Mucosa of descending colon (tissue), 3 donors: ENCODE results near the gene ZSWIM3. TPM values are rescaled to one million over a fixed set of nuclear protein-coding genes. Genes with fewer than 3 reads are reported as not detected.
A peak's percentile ranks its signal among the peaks of the same experiment; 100 is the strongest.
"Not testable (repeated sequence)": the region's sequence is repeated elsewhere in the genome, so short reads cannot be mapped to it uniquely, and the experiment has no call there.

ENCODE experiments used
- ATAC-seq: fragments of 200-7000 bp; cut with Tn5 transposase; one replicate; pipeline ENCODE4 v1.9.1; 2020; ENCODE audit warnings: mild to moderate bottlenecking, moderate library complexity
- DNase-seq, 3 donors: peaks; one replicate each; pipeline ENCODE4 v3.0.0-alpha.2; 2020
- H3K36me3 ChIP-seq: fragments of 200-600 bp; one replicate; pipeline ENCODE4 v1.8.0; 2021; ENCODE audit warnings: low read depth, mild to moderate bottlenecking
- H3K4me1 ChIP-seq: fragments of 200-600 bp; one replicate; pipeline ENCODE4 v1.8.0; 2021; ENCODE audit warnings: low read depth, mild to moderate bottlenecking
- H3K4me3 ChIP-seq: fragments of 200-600 bp; one replicate; pipeline ENCODE4 v1.8.0; 2021; ENCODE audit warnings: mild to moderate bottlenecking
- H3K9me3 ChIP-seq: fragments of 200-600 bp; one replicate; pipeline ENCODE4 v1.8.0; 2021; ENCODE audit warnings: mild to moderate bottlenecking
- intact Hi-C, 2 donors: fragments of 100-400 bp; cut with DNase I in 1 of 2; cut with micrococcal nuclease in 1 of 2; formaldehyde crosslinking; loops; one replicate each; pipeline versions ENCODE4 v1.11.0 to v1.11.1; 2022; cut with DNase I, micrococcal nuclease
- total RNA-seq, 3 donors: library from RNA; stranded (reverse); fragmentation: NEBNext Ultra II Directional in 2 of 3; extraction: Animal tissue kit (Norgen Biotek cat#: 25700) in 2 of 3; gene quantifications; one replicate each; pipeline versions ENCODE4 v1.2.1 to v1.2.4, GENCODE V29; 2021 to 2023
- TF ChIP-seq, protein P1 (sequence below): fragments of 200-600 bp; IDR thresholded peaks from one replicate; pipeline ENCODE4 v1.8.0; 2022; ENCODE audit warnings: antibody characterized with exemption, mild to moderate bottlenecking
- donor health status: DM: no; HTN: no; CAD: no; lungs with moderate emphysema.
- donor health status: DM: no; HTN: no; CAD: no.
- donor health status: DM: no; HTN: yes; CAD: no.

Gene ZSWIM3
- total RNA-seq, 3 donors from 2014 or later, result 3.3 to 7.4 (median 5.7) TPM

DNA sequence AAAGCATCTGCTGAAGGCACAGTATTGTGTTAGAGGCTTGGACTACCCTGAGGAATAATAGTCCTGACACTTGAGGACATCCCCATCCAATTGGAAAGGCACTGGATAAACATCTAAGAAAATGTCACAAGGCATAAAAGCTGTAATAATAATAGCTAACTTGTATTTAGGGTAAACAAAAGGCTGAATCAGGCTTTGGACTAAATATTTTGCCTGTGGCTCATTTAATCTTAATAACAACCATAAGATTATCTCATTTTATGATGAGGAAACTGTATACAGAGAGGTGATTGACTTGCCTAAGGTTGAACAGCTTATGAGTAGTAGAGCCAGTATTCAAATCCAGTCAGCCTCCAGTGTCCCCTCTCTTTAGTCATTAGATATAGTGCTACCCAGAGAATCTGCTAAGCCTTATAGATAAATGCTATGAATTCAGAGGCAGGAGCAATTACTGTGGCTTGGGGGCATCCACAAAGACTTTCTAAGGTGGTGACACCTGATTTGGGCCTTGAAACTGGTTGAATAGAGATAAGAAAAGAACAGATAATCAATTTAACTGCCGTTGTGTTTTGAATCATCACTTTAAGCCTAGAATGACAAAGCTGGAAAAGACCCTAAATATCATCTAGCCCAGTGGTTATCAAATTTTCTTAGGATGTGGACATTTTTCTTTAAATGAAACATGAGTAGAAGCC lies 16.1 kb downstream of the ZSWIM3 start:
- ATAC-seq (no peak), DNase-seq (no peak)
- TF ChIP-seq, protein P1, sequence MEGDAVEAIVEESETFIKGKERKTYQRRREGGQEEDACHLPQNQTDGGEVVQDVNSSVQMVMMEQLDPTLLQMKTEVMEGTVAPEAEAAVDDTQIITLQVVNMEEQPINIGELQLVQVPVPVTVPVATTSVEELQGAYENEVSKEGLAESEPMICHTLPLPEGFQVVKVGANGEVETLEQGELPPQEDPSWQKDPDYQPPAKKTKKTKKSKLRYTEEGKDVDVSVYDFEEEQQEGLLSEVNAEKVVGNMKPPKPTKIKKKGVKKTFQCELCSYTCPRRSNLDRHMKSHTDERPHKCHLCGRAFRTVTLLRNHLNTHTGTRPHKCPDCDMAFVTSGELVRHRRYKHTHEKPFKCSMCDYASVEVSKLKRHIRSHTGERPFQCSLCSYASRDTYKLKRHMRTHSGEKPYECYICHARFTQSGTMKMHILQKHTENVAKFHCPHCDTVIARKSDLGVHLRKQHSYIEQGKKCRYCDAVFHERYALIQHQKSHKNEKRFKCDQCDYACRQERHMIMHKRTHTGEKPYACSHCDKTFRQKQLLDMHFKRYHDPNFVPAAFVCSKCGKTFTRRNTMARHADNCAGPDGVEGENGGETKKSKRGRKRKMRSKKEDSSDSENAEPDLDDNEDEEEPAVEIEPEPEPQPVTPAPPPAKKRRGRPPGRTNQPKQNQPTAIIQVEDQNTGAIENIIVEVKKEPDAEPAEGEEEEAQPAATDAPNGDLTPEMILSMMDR, result no peak
- H3K4me1 ChIP-seq, result no peaks in the 10 kb centered on the region
- H3K9me3 ChIP-seq, result no peaks in the 10 kb centered on the region
- H3K36me3 ChIP-seq, result no peaks in the 10 kb centered on the region
- no peak overlapping the region for H3K4me3 ChIP-seq
- intact Hi-C loops, result no loop called here

DNA sequence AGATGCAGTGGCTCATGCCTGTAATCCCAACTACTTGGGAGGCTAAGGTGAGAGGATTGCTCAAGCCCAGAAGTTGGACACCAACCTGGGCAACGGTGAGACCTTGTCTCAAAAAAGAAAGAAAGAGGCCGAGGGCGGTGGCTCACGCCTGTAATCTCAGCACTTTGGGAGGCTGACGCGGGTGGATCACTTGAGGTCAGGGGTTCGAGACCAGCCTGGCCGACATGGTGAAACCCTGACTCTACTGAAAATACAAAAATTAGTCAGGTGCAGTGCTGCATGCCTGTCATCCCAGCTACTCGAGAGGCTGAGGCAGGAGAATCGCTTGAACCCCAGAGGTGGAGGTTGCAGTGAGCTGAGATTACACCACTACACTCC lies 16.7 kb downstream of the ZSWIM3 start:
- H3K4me1 ChIP-seq, H3K36me3 ChIP-seq, DNase-seq, H3K9me3 ChIP-seq, intact Hi-C loops, H3K4me3 ChIP-seq, ATAC-seq: not testable (repeated sequence)

DNA sequence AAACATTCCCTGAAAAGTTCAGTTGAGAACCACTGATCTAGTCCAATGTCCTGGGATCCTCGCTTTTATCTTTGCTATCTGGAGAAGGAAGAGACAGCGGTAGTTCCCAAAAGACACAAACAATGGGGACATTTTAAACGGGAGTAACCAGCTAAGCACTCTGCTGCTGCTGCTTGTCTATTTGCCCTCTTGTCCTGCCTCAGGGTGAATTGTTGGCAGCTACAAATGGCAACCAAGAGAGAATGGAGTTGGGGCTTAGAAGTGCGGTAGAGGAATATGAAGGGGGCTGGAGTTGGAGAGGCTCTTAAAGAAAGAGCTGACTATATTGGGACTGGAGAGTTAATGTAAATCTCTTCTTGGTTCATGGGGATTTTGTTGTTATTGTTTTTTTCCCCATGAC lies 17.2 kb downstream of the ZSWIM3 start:
- Histone ChIP-seq H3K9me3 (no peaks in the 10 kb centered on the region), H3K4me1 (no peaks in the 10 kb centered on the region), H3K4me3 (no peak overlapping the region), H3K36me3 (no peaks in the 10 kb centered on the region)
- intact Hi-C loops, result no loop called here
- TF ChIP-seq, protein P1, result no peak
- no peak for DNase-seq
- no peak for ATAC-seq

DNA sequence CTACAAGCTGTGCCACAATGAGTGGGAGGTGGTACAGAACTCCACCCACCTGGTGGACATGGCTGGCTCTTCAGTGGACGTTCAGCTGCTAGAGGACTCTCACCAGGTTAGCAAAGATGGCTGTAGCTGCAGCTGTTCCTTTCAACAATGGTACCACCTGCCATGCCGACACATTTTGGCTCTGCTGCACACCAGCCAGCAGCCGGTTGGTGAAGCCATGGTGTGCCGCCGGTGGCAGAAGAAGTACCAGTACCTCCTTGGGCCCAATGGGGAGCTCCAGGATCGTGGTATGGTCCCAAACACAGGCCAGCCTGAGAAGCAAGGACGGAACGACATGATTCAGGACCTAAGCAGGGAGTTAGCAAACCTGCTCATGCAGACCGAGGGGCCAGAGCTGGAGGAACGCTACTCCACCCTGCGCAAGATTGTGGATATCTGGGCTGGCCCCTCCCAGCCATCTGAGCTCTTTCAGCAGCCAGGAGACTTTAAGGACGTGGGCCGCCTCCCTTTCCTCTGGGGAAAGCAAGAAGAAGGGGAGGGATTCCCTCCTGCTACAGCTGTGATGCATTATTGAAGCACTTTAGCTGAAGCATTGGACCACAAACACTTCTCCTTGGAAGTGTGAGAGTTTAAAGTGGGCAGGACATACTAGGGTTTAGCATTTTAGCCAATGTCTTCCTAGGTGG lies 20.8 kb downstream of the ZSWIM3 start:
- no peaks in the 10 kb centered on the region for H3K36me3 ChIP-seq
- DNase-seq (no peak), ATAC-seq (no peak)
- TF ChIP-seq, protein P1, result no peak
- no peak overlapping the region for H3K4me3 ChIP-seq
- H3K4me1 ChIP-seq, result peaks cover 6% of the 10 kb centered on the region
- intact Hi-C loops, result no loop called here
- H3K9me3 ChIP-seq, result no peaks in the 10 kb centered on the region

DNA sequence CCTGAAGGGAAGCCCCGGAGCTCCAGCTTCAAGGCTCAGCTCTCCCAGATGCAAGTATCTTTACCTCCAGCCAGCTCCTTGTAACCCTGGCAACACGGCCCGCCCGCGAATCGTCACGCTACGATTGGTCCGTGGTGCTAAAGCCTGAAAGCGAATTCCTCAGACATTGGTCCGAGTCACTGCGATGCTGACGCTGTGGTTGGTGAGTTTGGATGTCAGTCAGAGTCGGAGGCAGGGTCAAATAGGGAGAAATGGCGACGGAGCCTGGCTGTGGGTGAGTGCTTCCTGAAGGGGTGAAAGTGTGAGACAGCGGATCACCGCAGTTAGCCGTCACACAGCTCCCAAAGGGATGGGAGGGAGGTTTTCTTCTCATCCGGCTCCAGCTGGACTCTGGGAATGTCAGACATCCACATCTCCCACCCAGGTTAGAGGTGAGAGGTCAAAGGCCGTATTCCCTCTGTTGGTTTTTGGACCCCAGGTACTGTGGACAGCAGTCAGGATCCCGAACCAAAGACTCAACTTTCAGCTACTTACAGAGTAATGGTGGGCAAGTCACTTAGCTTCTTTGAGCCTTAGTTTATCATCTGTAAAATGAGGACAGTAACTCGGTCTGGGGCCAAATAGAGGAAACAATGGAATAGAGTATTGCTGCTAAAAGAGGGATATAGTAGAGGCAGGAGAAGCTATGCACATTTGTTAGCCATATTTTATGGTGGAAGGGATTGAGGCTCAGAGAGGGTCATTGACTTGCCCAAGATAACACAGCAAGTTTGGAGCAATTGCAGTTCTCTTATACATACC lies 23.8 kb downstream of the ZSWIM3 start, which contains the start of gene ZSWIM1:
TSS of gene ZSWIM1 (plus strand) at position 240 of the 801 bp plus-strand sequence. CDS start 1,366 bp downstream, outside the sequence.
- peak within 1 kb of the TSS; percentile 23 for H3K4me3 ChIP-seq
- peaks cover 6% of the 10 kb centered on the region for H3K4me1 ChIP-seq
- intact Hi-C loops, result no loop called here
- TF ChIP-seq, protein P1, result no peak
- DNase-seq, result peak; percentile 99 to 100 (median 100)
- peak; percentile 99 for ATAC-seq
- H3K36me3 ChIP-seq, result no peaks in the 10 kb centered on the region
- no peaks in the 10 kb centered on the region for H3K9me3 ChIP-seq
